Measurements from ENCODE around the gene CAMK2B. TPM values are rescaled to one million over a fixed set of nuclear protein-coding genes. Genes with fewer than 3 reads are reported as not detected.

The CAMK2B gene
- total and polyA plus RNA-seq, 4 donors, result 2.4 to 12.8 (median 4.4) TPM; not detected in 1

DNA sequence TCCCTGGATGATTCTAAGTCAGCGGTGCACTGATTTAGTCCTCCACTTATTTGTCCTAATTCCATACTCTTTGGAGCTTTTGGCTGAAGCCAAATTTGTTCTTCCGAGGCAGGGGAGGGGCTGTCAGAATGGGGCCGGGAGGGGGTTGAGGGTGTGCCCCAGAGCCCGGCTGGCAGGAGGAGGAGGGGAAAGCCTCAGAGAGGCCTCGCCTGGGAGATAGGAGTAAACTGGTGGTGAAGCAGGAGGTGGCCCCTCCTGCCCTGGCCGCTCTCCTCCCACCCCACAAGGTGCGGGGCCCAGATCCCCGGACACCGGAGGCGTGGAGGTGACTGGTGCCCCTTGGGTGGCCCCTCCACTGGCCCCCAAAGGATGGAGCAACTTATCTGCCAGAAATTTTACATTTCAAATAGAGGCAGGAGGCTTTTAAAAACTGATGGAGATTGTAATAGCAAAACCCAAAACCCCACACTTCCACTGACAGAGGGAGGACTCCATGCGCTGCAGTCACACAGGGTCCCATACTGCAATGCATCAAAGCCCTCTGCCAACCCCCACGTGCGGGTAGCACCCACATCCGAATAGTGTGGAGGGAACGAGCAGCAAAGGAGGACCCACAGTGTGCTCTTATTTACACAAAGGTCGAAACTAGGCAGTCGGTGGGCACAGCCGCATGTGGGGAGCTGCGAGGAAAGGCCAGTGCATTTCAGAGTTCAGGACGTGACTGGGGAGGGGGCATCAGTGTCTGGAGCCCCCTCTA is 61.9 kb downstream of the CAMK2B start:
- 84 to 88% methylated on average over 20 of the region's 20 CpGs for WGBS, 2 donors
- H3K4me1 ChIP-seq (ENCODE audit: control insufficient read depth in 1 of 2, insufficient read depth in 2 of 2, low read length in 2 of 2), result peaks cover 0 to 8% of the 10 kb centered on the region in 2 donors
- ATAC-seq (ENCODE audit: low FRiP score) (no peak), DNase-seq (no peak)
- no peak overlapping the region for H3K27ac ChIP-seq (ENCODE audit: low read depth in 1 of 2, low read length in 2 of 2)
- no peaks in the 10 kb centered on the region for H3K27me3 ChIP-seq (ENCODE audit: control insufficient read depth in 1 of 2, insufficient read depth in 2 of 2, low read length in 1 of 2)
- intact Hi-C loops (cut with DNase I), result no loop called here
- no peak overlapping the region for H3K4me3 ChIP-seq (ENCODE audit: low read length in 2 of 2)
- H3K36me3 ChIP-seq (ENCODE audit: control insufficient read depth in 1 of 2, insufficient read depth in 2 of 2, low read length in 1 of 2), result no peaks in the 10 kb centered on the region
- H3K9me3 ChIP-seq (ENCODE audit: control insufficient read depth, low read length), result no peaks in the 10 kb centered on the region

DNA sequence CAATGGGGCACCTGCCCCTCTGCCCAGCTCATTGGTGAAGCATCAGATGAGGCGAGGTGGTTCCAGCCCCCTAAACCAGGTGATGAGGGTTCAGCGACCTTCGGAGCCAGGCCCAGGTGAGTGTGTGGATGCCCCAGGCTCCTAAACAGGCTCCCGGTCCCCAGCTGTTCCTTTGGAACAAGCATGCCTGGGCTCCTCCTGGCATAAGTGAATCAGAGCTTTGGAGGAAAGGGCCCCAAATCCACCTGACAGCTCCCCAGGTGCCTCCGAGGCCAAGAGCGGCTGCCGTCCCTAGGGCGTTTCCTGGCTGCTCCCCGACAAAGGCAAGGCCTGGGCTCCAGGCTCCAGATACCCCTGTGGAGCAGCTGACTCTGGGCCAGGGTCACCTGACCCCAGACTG is 63.4 kb downstream of the CAMK2B start:
- no peaks in the 10 kb centered on the region for H3K9me3 ChIP-seq (ENCODE audit: control insufficient read depth, low read length)
- no peak overlapping the region for H3K4me3 ChIP-seq (ENCODE audit: low read length in 2 of 2)
- DNase-seq (no peak), ATAC-seq (ENCODE audit: low FRiP score) (no peak)
- intact Hi-C loops (cut with DNase I), result no loop called here
- WGBS, 2 donors, result 96 to 98% methylated on average over 9 of the region's 9 CpGs
- H3K4me1 ChIP-seq (ENCODE audit: control insufficient read depth in 1 of 2, insufficient read depth in 2 of 2, low read length in 2 of 2), result peaks cover 0 to 10% of the 10 kb centered on the region in 2 donors
- H3K27me3 ChIP-seq (ENCODE audit: control insufficient read depth in 1 of 2, insufficient read depth in 2 of 2, low read length in 1 of 2), result no peaks in the 10 kb centered on the region
- no peaks in the 10 kb centered on the region for H3K36me3 ChIP-seq (ENCODE audit: control insufficient read depth in 1 of 2, insufficient read depth in 2 of 2, low read length in 1 of 2)
- no peak overlapping the region for H3K27ac ChIP-seq (ENCODE audit: low read depth in 1 of 2, low read length in 2 of 2)

DNA sequence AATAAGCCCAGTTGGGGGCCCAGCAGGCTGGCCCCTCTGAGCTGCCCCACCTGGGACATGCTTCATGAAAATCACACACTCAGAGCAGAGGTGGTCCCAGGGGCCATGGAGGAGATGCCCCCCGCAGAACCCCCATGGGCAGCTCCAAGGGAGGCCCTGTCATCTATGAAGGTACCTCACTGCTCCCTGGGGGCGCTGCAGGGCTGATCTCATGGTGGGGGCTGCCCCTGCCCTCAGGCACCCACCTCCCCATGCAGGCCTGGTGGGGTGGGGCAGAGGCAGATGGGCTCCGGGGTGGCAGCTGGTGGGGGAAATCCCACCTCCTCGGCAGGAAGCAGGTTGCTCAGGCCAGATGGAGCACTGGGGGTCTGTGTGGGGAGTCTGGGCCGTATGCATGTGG is 64.2 kb downstream of the CAMK2B start:
- Histone ChIP-seq H3K27ac (ENCODE audit: low read depth in 1 of 2, low read length in 2 of 2) (no peak overlapping the region), H3K27me3 (ENCODE audit: control insufficient read depth in 1 of 2, insufficient read depth in 2 of 2, low read length in 1 of 2) (no peaks in the 10 kb centered on the region), H3K36me3 (ENCODE audit: control insufficient read depth in 1 of 2, insufficient read depth in 2 of 2, low read length in 1 of 2) (no peaks in the 10 kb centered on the region), H3K9me3 (ENCODE audit: control insufficient read depth, low read length) (no peaks in the 10 kb centered on the region), H3K4me1 (ENCODE audit: control insufficient read depth in 1 of 2, insufficient read depth in 2 of 2, low read length in 2 of 2) (peaks cover 0 to 10% of the 10 kb centered on the region in 2 donors), H3K4me3 (ENCODE audit: low read length in 2 of 2) (no peak overlapping the region)
- intact Hi-C loops (cut with DNase I), result no loop called here
- DNase-seq (no peak), ATAC-seq (ENCODE audit: low FRiP score) (no peak)
- 90% methylated on average over 5 of the region's 5 CpGs for WGBS, 2 donors

DNA sequence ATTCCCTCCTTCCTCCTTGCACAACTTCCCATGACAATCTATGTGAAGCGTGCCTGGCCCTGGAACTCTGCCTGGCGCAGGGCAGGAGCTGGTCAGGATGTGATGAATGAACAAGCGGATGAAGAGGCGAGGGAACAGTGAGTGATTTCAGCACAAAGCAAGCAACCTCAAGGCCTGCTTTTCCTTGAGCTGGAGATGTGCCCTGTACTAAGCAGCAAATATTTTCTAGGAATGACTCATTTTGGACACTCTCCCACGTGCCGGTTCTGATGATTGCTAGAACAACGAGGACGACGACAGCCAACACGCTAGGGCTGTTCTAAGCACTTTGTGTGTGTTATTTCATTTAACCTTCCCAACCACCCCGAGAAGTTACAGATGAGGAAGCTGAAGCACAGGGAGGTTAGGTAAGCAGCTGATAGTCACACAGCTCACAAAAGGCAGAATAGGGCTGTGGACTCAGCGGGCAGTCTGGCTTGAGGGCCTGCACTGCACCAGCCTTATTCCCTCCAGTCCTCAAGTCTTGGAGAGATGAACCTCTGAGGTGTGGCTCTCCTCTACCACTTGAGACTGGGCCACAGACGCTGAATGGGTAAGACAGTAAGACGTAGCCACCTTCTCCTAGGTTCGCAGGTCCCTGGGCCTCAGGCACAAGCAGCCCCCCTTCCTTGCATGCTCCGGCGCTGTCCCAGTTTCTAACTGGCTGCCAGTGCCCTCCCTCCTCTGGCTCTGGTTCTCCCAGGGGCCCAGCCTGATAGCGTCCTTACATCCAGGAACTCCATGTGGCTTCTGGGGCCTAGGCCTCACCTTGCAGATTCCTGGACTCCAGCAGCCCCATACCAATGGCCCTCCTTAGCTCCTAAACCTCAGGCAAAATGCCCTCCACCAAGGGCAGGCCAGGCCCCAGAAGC is 65.6 kb downstream of the CAMK2B start:
- DNase-seq, result peak; percentile 88 to 90
- peak overlapping the region; percentile 97 to 98 for H3K27ac ChIP-seq (ENCODE audit: low read depth in 1 of 2, low read length in 2 of 2)
- 32 to 35% methylated on average over 18 of the region's 18 CpGs for WGBS, 2 donors
- peak; percentile 64 for ATAC-seq (ENCODE audit: low FRiP score)
- H3K27me3 ChIP-seq (ENCODE audit: control insufficient read depth in 1 of 2, insufficient read depth in 2 of 2, low read length in 1 of 2), result no peaks in the 10 kb centered on the region
- no peaks in the 10 kb centered on the region for H3K9me3 ChIP-seq (ENCODE audit: control insufficient read depth, low read length)
- H3K4me3 ChIP-seq (ENCODE audit: low read length in 2 of 2), result no peak overlapping the region
- H3K36me3 ChIP-seq (ENCODE audit: control insufficient read depth in 1 of 2, insufficient read depth in 2 of 2, low read length in 1 of 2), result no peaks in the 10 kb centered on the region
- peaks cover 0 to 10% of the 10 kb centered on the region in 2 donors for H3K4me1 ChIP-seq (ENCODE audit: control insufficient read depth in 1 of 2, insufficient read depth in 2 of 2, low read length in 2 of 2)
- intact Hi-C loops (cut with DNase I), result no loop called here

DNA sequence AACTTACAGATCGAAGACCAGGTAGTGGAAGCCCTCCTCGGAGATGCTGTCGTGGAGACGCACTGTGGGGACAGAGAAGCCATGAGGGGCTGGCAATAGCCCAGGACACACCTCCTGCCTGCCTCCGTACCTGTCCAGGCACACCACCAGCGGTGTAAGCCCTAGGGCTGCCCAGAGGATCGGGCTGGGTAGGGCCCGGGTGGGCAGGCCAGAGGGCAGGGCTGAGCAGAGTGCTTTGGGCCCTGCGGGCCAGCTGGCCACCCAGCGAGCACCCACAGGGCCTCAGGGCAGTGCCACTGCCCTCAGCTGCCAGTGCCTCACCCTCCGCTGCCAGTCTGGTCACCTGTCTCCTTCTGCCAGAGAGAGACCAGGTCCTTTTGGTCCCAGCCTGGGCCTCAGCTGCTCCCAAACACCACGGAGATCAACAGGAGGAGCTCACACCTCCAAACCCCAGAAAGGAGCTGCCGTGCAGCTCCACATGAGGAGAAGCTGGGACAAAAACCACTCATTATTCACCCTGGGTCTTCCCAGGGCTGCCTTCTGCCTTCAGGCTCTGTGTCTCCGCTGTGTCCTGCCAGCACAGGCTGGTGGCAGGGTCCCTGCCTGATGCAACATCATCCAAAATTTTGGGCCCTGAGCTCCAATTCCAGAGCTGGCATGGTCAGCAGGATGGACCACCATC is 66.4 kb downstream of the CAMK2B start:
- DNase-seq (no peak), ATAC-seq (ENCODE audit: low FRiP score) (no peak)
- H3K27me3 ChIP-seq (ENCODE audit: control insufficient read depth in 1 of 2, insufficient read depth in 2 of 2, low read length in 1 of 2), result no peaks in the 10 kb centered on the region
- H3K27ac ChIP-seq (ENCODE audit: low read depth in 1 of 2, low read length in 2 of 2), result peak overlapping the region; percentile 97 to 98
- no peaks in the 10 kb centered on the region for H3K36me3 ChIP-seq (ENCODE audit: control insufficient read depth in 1 of 2, insufficient read depth in 2 of 2, low read length in 1 of 2)
- H3K4me1 ChIP-seq (ENCODE audit: control insufficient read depth in 1 of 2, insufficient read depth in 2 of 2, low read length in 2 of 2), result peaks cover 0 to 10% of the 10 kb centered on the region in 2 donors
- H3K9me3 ChIP-seq (ENCODE audit: control insufficient read depth, low read length), result no peaks in the 10 kb centered on the region
- intact Hi-C loops (cut with DNase I), result no loop called here
- WGBS, 2 donors, result 34 to 40% methylated on average over 14 of the region's 14 CpGs
- H3K4me3 ChIP-seq (ENCODE audit: low read length in 2 of 2), result no peak overlapping the region

DNA sequence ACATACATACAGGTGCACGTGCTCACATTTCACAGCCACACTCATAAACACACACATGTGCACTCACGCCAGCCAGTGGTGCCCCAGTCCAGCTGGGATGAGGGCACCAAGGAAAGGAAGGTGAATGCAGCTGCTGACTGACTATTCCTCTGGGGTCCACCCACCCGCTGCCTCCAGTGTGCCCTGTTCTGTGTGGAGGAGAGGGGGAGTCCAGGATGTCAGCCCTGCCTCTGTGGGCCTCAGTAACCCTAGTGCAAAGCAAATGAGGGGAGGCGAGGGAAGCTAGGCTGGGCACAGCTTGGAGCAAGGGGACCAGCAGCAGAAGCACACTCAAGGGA is 67.0 kb downstream of the CAMK2B start:
- Histone ChIP-seq H3K9me3 (ENCODE audit: control insufficient read depth, low read length) (no peaks in the 10 kb centered on the region), H3K4me3 (ENCODE audit: low read length in 2 of 2) (no peak overlapping the region), H3K36me3 (ENCODE audit: control insufficient read depth in 1 of 2, insufficient read depth in 2 of 2, low read length in 1 of 2) (no peaks in the 10 kb centered on the region), H3K27me3 (ENCODE audit: control insufficient read depth in 1 of 2, insufficient read depth in 2 of 2, low read length in 1 of 2) (no peaks in the 10 kb centered on the region), H3K4me1 (ENCODE audit: control insufficient read depth in 1 of 2, insufficient read depth in 2 of 2, low read length in 2 of 2) (peaks cover 0 to 10% of the 10 kb centered on the region in 2 donors), H3K27ac (ENCODE audit: low read depth in 1 of 2, low read length in 2 of 2) (peak overlapping the region; percentile 97 to 98)
- intact Hi-C loops (cut with DNase I), result no loop called here
- ATAC-seq (ENCODE audit: low FRiP score), result no peak
- no peak for DNase-seq
- 53 to 66% methylated on average over 4 of the region's 4 CpGs for WGBS, 2 donors

DNA sequence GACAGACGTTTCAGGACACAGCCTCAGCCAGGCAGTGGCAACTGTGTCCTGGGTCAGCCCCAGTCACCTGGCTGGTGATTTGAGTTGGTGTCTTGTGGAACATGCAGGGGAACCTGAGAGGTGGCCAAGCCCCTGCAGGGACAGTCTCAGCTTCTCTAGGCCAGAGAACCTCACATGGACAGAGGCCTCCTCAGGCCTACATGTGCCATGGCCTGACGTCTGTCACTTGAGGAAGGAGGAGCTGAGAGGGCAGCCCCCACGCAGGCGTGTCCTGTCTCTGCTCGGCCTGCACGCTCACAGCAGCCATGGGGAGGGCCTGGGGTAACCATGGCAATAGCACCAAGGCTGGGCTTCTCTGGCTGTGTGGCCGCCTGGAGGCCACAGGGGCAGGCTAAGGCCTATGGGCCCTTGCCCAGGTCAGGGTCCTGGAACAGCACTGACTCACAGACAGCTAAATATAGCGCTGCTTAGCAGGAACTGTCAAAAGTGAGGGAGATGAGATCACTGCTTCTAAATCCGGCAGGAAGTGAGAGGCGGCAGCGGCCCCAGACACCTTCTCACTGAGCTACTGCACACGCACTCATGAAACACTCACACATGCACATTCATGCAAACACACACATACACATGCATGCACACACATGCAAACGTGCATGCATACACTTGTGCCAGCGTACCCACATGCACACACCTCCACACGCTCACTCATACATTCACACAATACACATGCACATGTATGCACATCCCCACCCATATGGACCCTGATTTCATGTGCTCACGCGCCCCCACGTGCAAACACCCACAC is 67.6 kb downstream of the CAMK2B start:
- intact Hi-C loops (cut with DNase I), result no loop called here
- no peak overlapping the region for H3K4me3 ChIP-seq (ENCODE audit: low read length in 2 of 2)
- ATAC-seq (ENCODE audit: low FRiP score) (peak; percentile 90), DNase-seq (peak; percentile 94)
- WGBS, 2 donors, result 12 to 15% methylated on average over 18 of the region's 18 CpGs
- H3K9me3 ChIP-seq (ENCODE audit: control insufficient read depth, low read length), result no peaks in the 10 kb centered on the region
- H3K4me1 ChIP-seq (ENCODE audit: control insufficient read depth in 1 of 2, insufficient read depth in 2 of 2, low read length in 2 of 2), result peaks cover 0 to 10% of the 10 kb centered on the region in 2 donors
- H3K36me3 ChIP-seq (ENCODE audit: control insufficient read depth in 1 of 2, insufficient read depth in 2 of 2, low read length in 1 of 2), result no peaks in the 10 kb centered on the region
- H3K27me3 ChIP-seq (ENCODE audit: control insufficient read depth in 1 of 2, insufficient read depth in 2 of 2, low read length in 1 of 2), result no peaks in the 10 kb centered on the region
- peak overlapping the region; percentile 97 to 98 for H3K27ac ChIP-seq (ENCODE audit: low read depth in 1 of 2, low read length in 2 of 2)

DNA sequence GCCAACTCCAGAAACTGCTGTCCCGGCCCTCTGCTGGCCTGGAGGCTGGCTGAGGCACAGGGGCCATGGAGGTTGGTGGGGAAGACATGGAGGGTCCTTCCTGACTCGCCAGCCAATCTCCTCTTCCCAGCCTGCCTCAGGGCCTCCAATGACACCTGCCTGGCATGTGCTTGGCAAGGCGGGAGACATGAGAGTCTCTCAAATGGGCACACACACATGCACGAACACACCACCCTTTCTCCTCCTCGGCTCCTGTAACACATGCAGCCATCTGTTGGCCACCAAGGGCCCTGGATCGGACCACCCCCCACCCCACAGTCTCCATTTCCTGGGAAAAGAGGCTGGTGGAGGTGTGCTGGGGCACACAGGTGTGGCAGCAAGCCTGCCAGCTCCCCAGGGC is 68.2 kb downstream of the CAMK2B start:
- Histone ChIP-seq H3K27me3 (ENCODE audit: control insufficient read depth in 1 of 2, insufficient read depth in 2 of 2, low read length in 1 of 2) (no peaks in the 10 kb centered on the region), H3K27ac (ENCODE audit: low read depth in 1 of 2, low read length in 2 of 2) (peak overlapping the region in 1 of 2 donors; percentile 93), H3K4me1 (ENCODE audit: control insufficient read depth in 1 of 2, insufficient read depth in 2 of 2, low read length in 2 of 2) (peaks cover 0 to 10% of the 10 kb centered on the region in 2 donors), H3K4me3 (ENCODE audit: low read length in 2 of 2) (no peak overlapping the region), H3K36me3 (ENCODE audit: control insufficient read depth in 1 of 2, insufficient read depth in 2 of 2, low read length in 1 of 2) (no peaks in the 10 kb centered on the region), H3K9me3 (ENCODE audit: control insufficient read depth, low read length) (no peaks in the 10 kb centered on the region)
- ATAC-seq (ENCODE audit: low FRiP score), result no peak
- intact Hi-C loops (cut with DNase I), result no loop called here
- WGBS, 2 donors, result 79 to 86% methylated on average over 6 of the region's 6 CpGs
- no peak for DNase-seq
